ENCODE results near the gene SH2B3. TPM values are rescaled to one million over a fixed set of nuclear protein-coding genes. Genes with fewer than 3 reads are reported as not detected.

SH2B3 gene
- total RNA-seq, 1 donor from 2014 or later: 50.7 TPM

GRCh38 chr12:111405149-111405858, 419 bp upstream of the SH2B3 start:
- no peaks in the 10 kb centered on the region for H3K27me3 Mint-ChIP-seq
- peak overlapping the region; percentile 91 for H3K4me3 Mint-ChIP-seq

GRCh38 chr12:111406474-111407376, 1.0 kb downstream of the SH2B3 start:
- Mint-ChIP-seq H3K27me3 (no peaks in the 10 kb centered on the region), H3K4me1 (peaks cover 74% of the 10 kb centered on the region), H3K36me3 (ENCODE audit: low read depth) (peaks cover 4% of the 10 kb centered on the region), H3K27ac (peak overlapping the region; percentile 88), H3K4me3 (peak overlapping the region; percentile 95), H3K9me3 (no peaks in the 10 kb centered on the region)
- intact Hi-C loops (cut with micrococcal nuclease): loop anchor here (10.0 kb wide), 1 partner anchor 1412 kb away; the partner anchor contains the start of genes ANKRD13A and GIT2
- DNase-seq (peak; percentile 60), ATAC-seq (ENCODE audit: low read depth) (peak; percentile 1)
- POLR2A ChIA-PET: interaction anchor here (0.6 to 11.0 kb wide), 12 partner anchors 9 to 957 kb away, joined by 3 to 136 read pairs (median 4); no protein-coding TSS in a partner anchor
- CTCF ChIA-PET: interaction anchor here (1.1 to 3.3 kb wide), 6 partner anchors 10 to 45 kb away, joined by 3 to 17 read pairs (median 7); no protein-coding TSS in a partner anchor
- no peak for TF ChIP-seq CTCF (IDR thresholded peaks at IDR 0.05)

More at GRCh38 chr12:111405149-111405858, 419 bp upstream of the SH2B3 start:
- Mint-ChIP-seq H3K27ac (peak overlapping the region; percentile 97), H3K36me3 (ENCODE audit: low read depth) (peaks cover 4% of the 10 kb centered on the region), H3K9me3 (no peaks in the 10 kb centered on the region), H3K4me1 (peaks cover 64% of the 10 kb centered on the region)
- intact Hi-C loops (cut with micrococcal nuclease): loop anchor here (1.0 to 10.0 kb wide), 5 partner anchors 25 to 1411 kb away; partner anchors contain the start of genes ANKRD13A, ATXN2, GIT2 and PHETA1
- POLR2A ChIA-PET: interaction anchor here (0.9 to 11.0 kb wide), 11 partner anchors 8 to 281 kb away, joined by 3 to 136 read pairs (median 7); partner anchors contain the start of genes ACAD10, ATXN2 and BRAP
- DNase-seq (peak; percentile 99), ATAC-seq (ENCODE audit: low read depth) (peak; percentile 71)
- CTCF ChIA-PET: interaction anchor here (1.0 to 14.5 kb wide), 8 partner anchors 9 to 124 kb away, joined by 3 to 522 read pairs (median 8); no protein-coding TSS in a partner anchor
- TF ChIP-seq CTCF (IDR thresholded peaks at IDR 0.05): no peak

GRCh38 chr12:111407377-111408115, 1.8 kb downstream of the SH2B3 start:
- Mint-ChIP-seq H3K36me3 (ENCODE audit: low read depth) (peaks cover 9% of the 10 kb centered on the region), H3K4me1 (peaks cover 82% of the 10 kb centered on the region), H3K9me3 (no peaks in the 10 kb centered on the region), H3K27ac (peak overlapping the region; percentile 88), H3K4me3 (peak overlapping the region; percentile 95), H3K27me3 (no peaks in the 10 kb centered on the region)
- intact Hi-C loops (cut with micrococcal nuclease): loop anchor here (10.0 kb wide), 1 partner anchor 1413 kb away; the partner anchor contains the start of genes ANKRD13A and GIT2
- ChIA-PET CTCF (interaction anchor here (1.1 to 3.3 kb wide), 7 partner anchors 11 to 44 kb away, joined by 3 to 17 read pairs (median 7); no protein-coding TSS in a partner anchor), POLR2A (interaction anchor here (0.6 to 11.0 kb wide), 12 partner anchors 8 to 958 kb away, joined by 3 to 136 read pairs (median 4); no protein-coding TSS in a partner anchor)
- ATAC-seq (ENCODE audit: low read depth) (no peak), DNase-seq (no peak)
- TF ChIP-seq CTCF (IDR thresholded peaks at IDR 0.05): no peak

GRCh38 chr12:111408116-111408440, 2.4 kb downstream of the SH2B3 start:
- Mint-ChIP-seq H3K27me3 (no peaks in the 10 kb centered on the region), H3K27ac (peak overlapping the region; percentile 88), H3K4me3 (peak overlapping the region; percentile 95), H3K36me3 (ENCODE audit: low read depth) (peaks cover 12% of the 10 kb centered on the region), H3K4me1 (peaks cover 83% of the 10 kb centered on the region), H3K9me3 (no peaks in the 10 kb centered on the region)
- intact Hi-C loops (cut with micrococcal nuclease): loop anchor here (10.0 kb wide), 1 partner anchor 1413 kb away; the partner anchor contains the start of genes ANKRD13A and GIT2
- POLR2A ChIA-PET: interaction anchor here (0.7 to 11.0 kb wide), 7 partner anchors 19 to 44 kb away, joined by 3 to 136 read pairs (median 13); no protein-coding TSS in a partner anchor
- no peak for TF ChIP-seq CTCF (IDR thresholded peaks at IDR 0.05)
- no peak for DNase-seq
- no peak for ATAC-seq (ENCODE audit: low read depth)
- CTCF ChIA-PET: interaction anchor here (1.5 to 3.3 kb wide), 3 partner anchors 11 to 43 kb away, joined by 7 to 17 read pairs (median 10); no protein-coding TSS in a partner anchor
